GM18505 (cell line): Measurements from ENCODE around the gene SCYGR2.
"Not testable (repeated sequence)": the region's sequence is repeated elsewhere in the genome, so short reads cannot be mapped to it uniquely, and the experiment has no call there.

Source experiments
- ATAC-seq: cut with Tn5 transposase; IDR thresholded peaks from one replicate; pipeline ENCODE4 v1.9.1; 2021; ENCODE audit not compliant: unreplicated experiment
- POLR2A ChIP-seq: IDR thresholded peaks from 4 replicates; pipeline ENCODE4 v1.6.1; 2011; ENCODE audit warnings: borderline replicate concordance; ENCODE audit not compliant: insufficient read depth, insufficient read length; ENCODE audit errors: extremely low read depth

Gene SCYGR2, protein sequence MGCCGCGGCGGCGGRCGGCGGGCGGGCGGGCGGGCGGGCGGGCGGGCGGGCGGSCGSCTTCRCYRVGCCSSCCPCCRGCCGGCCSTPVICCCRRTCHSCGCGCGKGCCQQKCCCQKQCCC

GRCh38 chr2:227598835-227599503, at the start of gene SCYGR2:
Gene SCYGR2, plus strand, starts transcription at chr2:227598893. Its CDS starts 0 bp downstream, at chr2:227598893.
- not testable (repeated sequence) for ATAC-seq

- no peak for TF ChIP-seq POLR2A
- no peak for ATAC-seq
These were observed 46.9 kb upstream of the SCYGR2 start for GRCh38 chr2:227551836-227552235.

- ATAC-seq = no peak
These were observed 36.1 kb upstream of the SCYGR2 start for GRCh38 chr2:227562581-227562980.

GRCh38 chr2:227565080-227565479, 33.6 kb upstream of the SCYGR2 start:
- no peak for ATAC-seq
- TF ChIP-seq POLR2A = no peak

More at GRCh38 chr2:227562581-227562980, 36.1 kb upstream of the SCYGR2 start:
- TF ChIP-seq POLR2A = no peak

DNA sequence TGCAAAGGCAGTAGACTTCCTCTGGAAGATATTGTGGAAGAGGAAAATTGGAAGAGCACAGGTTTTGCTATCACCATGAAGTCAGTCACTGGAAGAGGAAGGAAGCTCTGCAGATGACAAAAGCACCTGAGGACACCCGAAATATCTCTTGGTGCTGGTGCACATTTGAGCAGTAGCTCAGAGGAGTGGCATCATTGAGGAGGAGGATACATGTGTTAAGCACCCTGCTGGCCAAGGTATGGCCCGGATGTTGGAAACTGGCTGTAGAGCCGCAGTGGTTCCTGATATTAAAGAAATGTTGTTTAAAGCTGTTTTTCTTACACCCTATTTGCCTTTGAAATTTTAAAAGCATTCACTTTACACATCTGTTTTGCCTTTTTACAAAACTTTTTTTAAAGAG, 32.7 kb upstream of the SCYGR2 start:
- TF ChIP-seq POLR2A = no peak
- ATAC-seq = no peak

GRCh38 chr2:227568852-227569169, 29.9 kb upstream of the SCYGR2 start:
- no peak for ATAC-seq
- no peak for TF ChIP-seq POLR2A

GRCh38 chr2:227570615-227571014, 28.1 kb upstream of the SCYGR2 start:
- no peak for TF ChIP-seq POLR2A
- no peak for ATAC-seq

DNA sequence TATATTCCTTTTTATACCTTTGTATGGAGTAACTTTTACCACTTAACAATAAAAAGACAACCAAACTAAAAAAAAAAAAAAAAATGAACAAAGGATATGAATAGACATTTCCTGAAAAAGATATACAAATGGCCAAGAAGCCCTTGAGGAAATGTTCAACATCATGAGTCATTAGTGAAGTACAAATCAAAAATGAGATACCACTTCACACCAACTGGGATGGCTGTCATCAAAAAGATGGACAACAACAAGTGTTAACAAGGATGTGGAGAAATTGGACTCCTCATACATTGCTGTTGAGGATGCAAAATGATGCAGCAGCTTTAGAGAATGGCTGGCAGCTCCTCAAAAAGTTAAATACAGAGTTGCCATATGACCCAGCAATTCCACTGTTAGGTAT, 22.6 kb upstream of the SCYGR2 start:
- no peak for ATAC-seq
- no peak for TF ChIP-seq POLR2A

DNA sequence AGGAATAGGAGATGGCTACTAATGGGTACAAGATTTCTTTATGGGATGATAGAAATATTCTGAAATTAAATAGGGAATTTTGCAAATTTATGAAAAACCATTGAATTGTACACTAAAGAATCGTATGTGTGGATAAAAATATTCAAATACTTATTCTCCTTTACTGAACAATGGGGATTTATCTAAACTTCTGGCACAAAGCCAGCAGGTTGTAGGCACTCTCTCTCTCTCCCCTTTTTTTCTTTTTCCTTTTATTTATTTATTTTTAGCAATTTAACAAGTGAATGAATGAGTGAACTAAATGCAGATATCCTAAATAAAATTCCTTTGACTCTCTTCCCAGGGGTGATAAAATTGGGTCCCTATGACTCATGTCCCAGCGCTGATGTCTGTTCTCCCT, 21.9 kb upstream of the SCYGR2 start:
- TF ChIP-seq POLR2A = no peak

DNA sequence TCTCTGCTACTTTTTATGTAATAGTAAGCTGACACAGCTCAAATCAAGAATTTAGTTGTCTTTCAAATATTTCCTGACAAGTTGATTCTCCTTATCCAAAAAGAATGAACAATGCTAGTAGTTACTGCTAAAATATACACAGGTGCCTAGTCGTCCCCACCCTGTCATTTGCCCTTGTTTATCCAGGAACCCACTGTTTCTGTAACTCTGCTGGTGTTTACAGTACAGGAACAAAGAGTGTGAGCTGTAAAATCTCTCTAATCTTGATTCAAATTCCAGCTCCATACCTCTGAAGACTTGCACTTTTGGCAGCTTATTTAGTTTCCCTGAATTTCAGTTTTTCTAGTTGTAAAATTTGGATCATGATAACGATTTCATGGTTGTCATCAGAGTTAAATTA, 21.1 kb upstream of the SCYGR2 start:
- no peak for ATAC-seq
- no peak for TF ChIP-seq POLR2A

More for the DNA sequence above, 21.9 kb upstream of the SCYGR2 start:
- ATAC-seq = no peak

DNA sequence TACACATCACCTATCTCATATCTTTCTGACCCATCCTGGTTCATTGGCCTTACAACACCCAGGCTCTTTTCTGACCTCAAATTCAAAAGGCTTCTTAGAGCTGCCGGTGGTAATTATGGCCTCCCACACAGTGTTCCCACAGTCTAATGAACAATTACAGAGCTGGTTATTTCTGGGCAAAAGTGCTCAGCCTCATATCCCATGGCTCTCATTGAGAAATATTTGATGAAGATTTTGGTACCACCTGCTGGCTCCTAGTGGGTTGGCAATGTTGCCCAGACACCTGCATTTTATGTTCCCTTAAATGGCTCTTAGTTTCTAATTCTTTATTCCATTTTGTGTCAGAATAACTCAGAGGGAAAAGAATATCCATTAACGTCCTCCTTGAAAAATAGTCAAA, 20.1 kb upstream of the SCYGR2 start:
- ATAC-seq = no peak
- TF ChIP-seq POLR2A = no peak

- TF ChIP-seq POLR2A = no peak
- no peak for ATAC-seq
These were observed 18.9 kb upstream of the SCYGR2 start for GRCh38 chr2:227579791-227580190.

DNA sequence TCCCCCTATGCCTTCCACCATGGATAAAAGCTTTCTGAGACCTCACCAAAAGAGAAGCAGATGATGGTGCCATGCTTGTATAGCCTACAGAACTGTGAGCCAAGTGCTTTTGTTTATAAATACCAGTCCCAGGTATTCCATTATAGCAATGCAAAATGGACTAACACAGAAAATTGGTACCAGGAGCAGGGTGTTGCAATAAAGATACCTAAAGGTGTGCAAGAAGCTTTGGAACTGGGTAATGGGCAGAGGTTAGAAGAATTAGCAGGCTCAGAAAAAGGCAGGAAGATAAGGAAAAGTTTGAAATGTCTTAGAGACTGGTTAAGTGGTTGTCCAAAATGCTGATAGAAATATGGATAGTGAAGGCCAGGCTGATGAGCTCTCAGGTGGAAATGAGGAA, 16.3 kb upstream of the SCYGR2 start:
- ATAC-seq = no peak
- TF ChIP-seq POLR2A = no peak

GRCh38 chr2:227592694-227593387, 5.9 kb upstream of the SCYGR2 start:
- peak; percentile 83 for ATAC-seq
- TF ChIP-seq POLR2A = no peak
